ENCODE results near the gene DYNLT3.

The DYNLT3 gene

GRCh38 chrX:37796805-37797204, 50.6 kb downstream of the DYNLT3 start:
- TF ChIP-seq, protein P1, sequence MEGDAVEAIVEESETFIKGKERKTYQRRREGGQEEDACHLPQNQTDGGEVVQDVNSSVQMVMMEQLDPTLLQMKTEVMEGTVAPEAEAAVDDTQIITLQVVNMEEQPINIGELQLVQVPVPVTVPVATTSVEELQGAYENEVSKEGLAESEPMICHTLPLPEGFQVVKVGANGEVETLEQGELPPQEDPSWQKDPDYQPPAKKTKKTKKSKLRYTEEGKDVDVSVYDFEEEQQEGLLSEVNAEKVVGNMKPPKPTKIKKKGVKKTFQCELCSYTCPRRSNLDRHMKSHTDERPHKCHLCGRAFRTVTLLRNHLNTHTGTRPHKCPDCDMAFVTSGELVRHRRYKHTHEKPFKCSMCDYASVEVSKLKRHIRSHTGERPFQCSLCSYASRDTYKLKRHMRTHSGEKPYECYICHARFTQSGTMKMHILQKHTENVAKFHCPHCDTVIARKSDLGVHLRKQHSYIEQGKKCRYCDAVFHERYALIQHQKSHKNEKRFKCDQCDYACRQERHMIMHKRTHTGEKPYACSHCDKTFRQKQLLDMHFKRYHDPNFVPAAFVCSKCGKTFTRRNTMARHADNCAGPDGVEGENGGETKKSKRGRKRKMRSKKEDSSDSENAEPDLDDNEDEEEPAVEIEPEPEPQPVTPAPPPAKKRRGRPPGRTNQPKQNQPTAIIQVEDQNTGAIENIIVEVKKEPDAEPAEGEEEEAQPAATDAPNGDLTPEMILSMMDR (IDR thresholded peaks at IDR 0.05; ENCODE audit: insufficient read depth, low read length, missing control alignments), result no peak
- POLR2A ChIA-PET, result no interaction called here
- no peak overlapping the region for H3K4me3 ChIP-seq (ENCODE audit: low read depth, low read length)
- CTCF ChIA-PET, result no interaction called here
- no peak for DNase-seq (ENCODE audit: low read depth, low spot score)

GRCh38 chrX:37796310-37796709, 51.1 kb downstream of the DYNLT3 start:
- TF ChIP-seq, protein P1 (IDR thresholded peaks at IDR 0.05; ENCODE audit: insufficient read depth, low read length, missing control alignments), result no peak

More at GRCh38 chrX:37796310-37796709, 51.1 kb downstream of the DYNLT3 start:
- DNase-seq (ENCODE audit: low read depth, low spot score), result no peak
- POLR2A ChIA-PET, result no interaction called here
- no peak overlapping the region for H3K4me3 ChIP-seq (ENCODE audit: low read depth, low read length)
- CTCF ChIA-PET, result no interaction called here

Data from AG04449 (cell line).